HCT116 (cell line): ENCODE data around the gene NMU. TPM values are rescaled to one million over a fixed set of nuclear protein-coding genes. Genes with fewer than 3 reads are reported as not detected.

Source experiments
- ATAC-seq: fragments of 200-7000 bp; cut with Tn5 transposase; 2 replicates; pipeline ENCODE4 v1.9.1; 2020; ENCODE audit warnings: mild to moderate bottlenecking, moderate library complexity
- BruUV-seq: library from RNA; stranded (reverse); fragments of 400-500 nt; replicated peaks from 2 replicates; lab custom pipeline; 2021; lab: Mats Ljungman, UMichigan
- CTCF ChIA-PET: fragments of 300-600 bp; sonication (Branson Sonifier 250); formaldehyde crosslinking; loops from one replicate; lab custom pipeline; 2021; ENCODE audit warnings: antibody characterized with exemption; lab: Charles Lee
- POLR2A ChIA-PET: fragments of 300-600, 350-600 bp; sonication (Branson Sonifier 250); formaldehyde crosslinking; loops from one replicate; lab custom pipeline; 2021; ENCODE audit warnings: antibody characterized with exemption; lab: Charles Lee
- RAD21 ChIA-PET, 2 experiments: fragments of 300-600 bp; sonication (Branson Sonifier 250); formaldehyde crosslinking; loops; one replicate each; lab custom pipeline; 2023; ENCODE audit warnings: low total read pairs in 2 of 2; ENCODE audit not compliant: uncharacterized antibody in 2 of 2, unreplicated experiment in 2 of 2, low non-redundant PET in 1 of 2; lab: Charles Lee
- DNase-seq: peaks from one replicate; pipeline ENCODE4 v3.0.0-alpha.2; 2010; ENCODE audit warnings: low read depth, low spot score
- H2AFZ ChIP-seq: fragments of 200-600 bp; shearing (Covaris generic), sonication (generic); 2 replicates; pipeline ENCODE4 v1.6.1; 2017; ENCODE audit warnings: low read depth, mixed run types, mixed read lengths, antibody characterized with exemption, low read length; ENCODE audit not compliant: poor library complexity, severe bottlenecking
- H3K27ac ChIP-seq: 2 replicates; pipeline ENCODE4 v1.5.1; 2012; ENCODE audit warnings: low read depth, low read length
- H3K27me3 ChIP-seq: fragments of 200-600 bp; sonication (generic); 2 replicates; pipeline ENCODE4 v1.6.1; 2016; ENCODE audit warnings: mixed run types, low read length, mixed read lengths; ENCODE audit not compliant: insufficient read depth
- H3K36me3 ChIP-seq, 2 experiments: fragments of 200-500 bp in 1 of 2; fragments of 200-600 bp in 1 of 2; sonication (Bioruptor generic) in 1 of 2; sonication (generic) in 1 of 2; 2 replicates each; pipeline versions ENCODE4 v1.5.1 to v1.6.1; 2014 to 2016; ENCODE audit warnings: low read length in 2 of 2, inconsistent platforms in 1 of 2, mixed read lengths in 1 of 2, mixed run types in 1 of 2; ENCODE audit not compliant: insufficient read depth in 2 of 2, control insufficient read depth in 1 of 2
- H3K4me1 ChIP-seq, 2 experiments: fragments of 200-600 bp in 1 of 2; sonication (generic) in 1 of 2; 2 replicates each; pipeline versions ENCODE4 v1.5.1 to v1.6.1; 2012 to 2017; ENCODE audit warnings: low read length in 2 of 2, inconsistent platforms in 1 of 2, mild to moderate bottlenecking in 1 of 2, mixed read lengths in 1 of 2, mixed run types in 1 of 2, moderate library complexity in 1 of 2; ENCODE audit not compliant: insufficient read depth in 2 of 2, control insufficient read depth in 1 of 2
- H3K4me2 ChIP-seq: fragments of 200-600 bp; sonication (generic); 2 replicates; pipeline ENCODE4 v1.6.1; 2017; ENCODE audit warnings: mixed run types, low read length, mixed read lengths
- H3K4me3 ChIP-seq, 2 experiments: fragments of 200-600 bp in 1 of 2; sonication (generic) in 1 of 2; replicated peaks in 1 of 2; 2 replicates each; pipeline ENCODE4 v1.5.1; 2011 to 2016; ENCODE audit warnings: low read length in 2 of 2, control low read depth in 1 of 2, low read depth in 1 of 2, mild to moderate bottlenecking in 1 of 2, mixed read lengths in 1 of 2, mixed run types in 1 of 2
- H3K79me2 ChIP-seq: fragments of 200-600 bp; sonication (generic); 2 replicates; pipeline ENCODE4 v1.6.1; 2017; ENCODE audit warnings: mild to moderate bottlenecking, mixed run types, low read length, moderate library complexity, mixed read lengths; ENCODE audit not compliant: insufficient read depth
- H3K9ac ChIP-seq: fragments of 200-600 bp; sonication (generic); 2 replicates; pipeline ENCODE4 v1.6.1; 2016; ENCODE audit warnings: low read length, mixed read lengths
- H3K9me2 ChIP-seq: fragments of 200-600 bp; sonication (generic), shearing (Covaris generic); 2 replicates; pipeline ENCODE4 v1.6.1; 2017; ENCODE audit warnings: mixed run types, mild to moderate bottlenecking, moderate library complexity; ENCODE audit not compliant: insufficient read depth
- H3K9me3 ChIP-seq, 2 experiments: fragments of 200-500 bp in 1 of 2; fragments of 200-600 bp in 1 of 2; sonication (Bioruptor generic) in 1 of 2; sonication (generic) in 1 of 2; 2 replicates each; pipeline ENCODE4 v1.6.1; 2014 to 2017; ENCODE audit warnings: low read length in 2 of 2, mixed read lengths in 2 of 2, inconsistent platforms in 1 of 2, low read depth in 1 of 2, mild to moderate bottlenecking in 1 of 2, mixed run types in 1 of 2, moderate library complexity in 1 of 2; ENCODE audit not compliant: control insufficient read depth in 1 of 2, insufficient read depth in 1 of 2
- H4K20me1 ChIP-seq: fragments of 200-600 bp; sonication (generic), shearing (Covaris generic); 2 replicates; pipeline ENCODE4 v1.6.1; 2017; ENCODE audit warnings: mixed run types, mild to moderate bottlenecking, moderate library complexity; ENCODE audit not compliant: insufficient read depth
- CEBPB ChIP-seq: IDR thresholded peaks from 2 replicates; pipeline ENCODE4 v1.6.1; 2012; ENCODE audit warnings: low read depth
- EGR1 ChIP-seq: IDR thresholded peaks from 2 replicates; pipeline ENCODE4 v1.6.1; 2012; ENCODE audit warnings: low read depth
- EZH2 ChIP-seq: fragments of 200-600 bp; sonication (generic); IDR thresholded peaks from 2 replicates; pipeline ENCODE4 v1.6.1; 2017; ENCODE audit warnings: antibody characterized with exemption, mixed run types
- EZH2phosphoT487 ChIP-seq: fragments of 200-600 bp; IDR thresholded peaks from 2 replicates; pipeline ENCODE4 v1.6.1; 2018; ENCODE audit warnings: antibody characterized with exemption, borderline replicate concordance
- FOSL1 ChIP-seq: IDR thresholded peaks from 2 replicates; pipeline ENCODE4 v1.6.1; 2012; ENCODE audit warnings: low read depth
- POLR2A ChIP-seq: IDR thresholded peaks from 2 replicates; pipeline ENCODE4 v1.7.0; 2011; ENCODE audit warnings: borderline replicate concordance; ENCODE audit not compliant: insufficient read depth, insufficient read length; ENCODE audit errors: extremely low read depth
- POLR2AphosphoS5 ChIP-seq: IDR thresholded peaks from 2 replicates; pipeline ENCODE4 v1.6.1; 2011; ENCODE audit warnings: mild to moderate bottlenecking, low read depth, low read length, moderate library complexity
- RAD21 ChIP-seq: IDR thresholded peaks from 2 replicates; pipeline ENCODE4 v1.6.1; 2012; ENCODE audit warnings: low read depth, mild to moderate bottlenecking
- REST ChIP-seq: IDR thresholded peaks from 2 replicates; pipeline ENCODE4 v1.6.1; 2012; ENCODE audit warnings: low read depth
- SIN3A ChIP-seq: IDR thresholded peaks from 2 replicates; pipeline ENCODE4 v1.6.1; 2012; ENCODE audit warnings: low read depth
- SRF ChIP-seq: IDR thresholded peaks from 2 replicates; pipeline ENCODE4 v1.6.1; 2012; ENCODE audit warnings: low read depth
- ZFX ChIP-seq: fragments of 450-650 bp; IDR thresholded peaks from 2 replicates; pipeline ENCODE4 v1.6.1; 2017
- intact Hi-C: fragments of 100-400 bp; cut with micrococcal nuclease; formaldehyde crosslinking; loops from 2 replicates; pipeline ENCODE4 v1.10.0; 2022
- total RNA-seq: library from RNA; stranded (reverse); gene quantifications from one replicate; pipeline ENCODE4 v1.2.1, GENCODE V29; 2021; ENCODE audit not compliant: unreplicated experiment
- TF ChIP-seq, protein P1 (sequence below): IDR thresholded peaks from 2 replicates; pipeline ENCODE4 v1.6.1; 2012
- TF ChIP-seq, protein P2 (sequence below): IDR thresholded peaks from 2 replicates; pipeline ENCODE4 v1.6.1; 2011; ENCODE audit warnings: mild to moderate bottlenecking, low read length, moderate library complexity; ENCODE audit not compliant: insufficient replicate concordance; ENCODE audit errors: extremely low read depth

Gene NMU
- total RNA-seq, 1 experiment from 2014 or later: 81.1 TPM

GRCh38 chr4:55671667-55672066 is 35.6 kb upstream of the NMU start:
- H3K4me3 ChIP-seq: no peak overlapping the region
- no peak overlapping the region for H2AFZ ChIP-seq
- H3K79me2 ChIP-seq: no peaks in the 10 kb centered on the region
- DNase-seq (no peak), ATAC-seq (no peak)
- CTCF ChIA-PET: no interaction called here
- H3K36me3 ChIP-seq: no peaks in the 10 kb centered on the region
- TF ChIP-seq EZH2 (no peak), EGR1 (no peak), SIN3A (no peak), FOSL1 (no peak), EZH2phosphoT487 (no peak)
- TF ChIP-seq, protein P1, sequence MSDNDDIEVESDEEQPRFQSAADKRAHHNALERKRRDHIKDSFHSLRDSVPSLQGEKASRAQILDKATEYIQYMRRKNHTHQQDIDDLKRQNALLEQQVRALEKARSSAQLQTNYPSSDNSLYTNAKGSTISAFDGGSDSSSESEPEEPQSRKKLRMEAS: no peak
- TF ChIP-seq, all 23 proteins: peak for 0
- Histone ChIP-seq H4K20me1 (no peaks in the 10 kb centered on the region), H3K4me1 (no peaks in the 10 kb centered on the region), H3K9me2 (no peaks in the 10 kb centered on the region), H3K27me3 (no peaks in the 10 kb centered on the region), H3K9me3 (no peaks in the 10 kb centered on the region), H3K27ac (no peak overlapping the region), H3K4me2 (no peak overlapping the region), H3K9ac (no peak overlapping the region)
- RAD21 ChIA-PET: no interaction called here
- POLR2A ChIA-PET: no interaction called here
- intact Hi-C loops: no loop called here
- BruUV-seq: no TSS peak

GRCh38 chr4:55670695-55671094 is 34.6 kb upstream of the NMU start:
- Histone ChIP-seq H3K36me3 (no peaks in the 10 kb centered on the region), H3K27ac (no peak overlapping the region), H3K4me3 (no peak overlapping the region), H3K9me3 (no peaks in the 10 kb centered on the region), H3K4me2 (no peak overlapping the region), H3K79me2 (no peaks in the 10 kb centered on the region)
- no peak for DNase-seq
- TF ChIP-seq REST: no peak
- no peak for TF ChIP-seq EZH2
- TF ChIP-seq FOSL1: no peak
- TF ChIP-seq RAD21: no peak
- no peak for TF ChIP-seq CEBPB
- TF ChIP-seq POLR2A: no peak
- no peak for TF ChIP-seq EGR1
- TF ChIP-seq SIN3A: no peak
- TF ChIP-seq SRF: no peak
- TF ChIP-seq, protein P2, sequence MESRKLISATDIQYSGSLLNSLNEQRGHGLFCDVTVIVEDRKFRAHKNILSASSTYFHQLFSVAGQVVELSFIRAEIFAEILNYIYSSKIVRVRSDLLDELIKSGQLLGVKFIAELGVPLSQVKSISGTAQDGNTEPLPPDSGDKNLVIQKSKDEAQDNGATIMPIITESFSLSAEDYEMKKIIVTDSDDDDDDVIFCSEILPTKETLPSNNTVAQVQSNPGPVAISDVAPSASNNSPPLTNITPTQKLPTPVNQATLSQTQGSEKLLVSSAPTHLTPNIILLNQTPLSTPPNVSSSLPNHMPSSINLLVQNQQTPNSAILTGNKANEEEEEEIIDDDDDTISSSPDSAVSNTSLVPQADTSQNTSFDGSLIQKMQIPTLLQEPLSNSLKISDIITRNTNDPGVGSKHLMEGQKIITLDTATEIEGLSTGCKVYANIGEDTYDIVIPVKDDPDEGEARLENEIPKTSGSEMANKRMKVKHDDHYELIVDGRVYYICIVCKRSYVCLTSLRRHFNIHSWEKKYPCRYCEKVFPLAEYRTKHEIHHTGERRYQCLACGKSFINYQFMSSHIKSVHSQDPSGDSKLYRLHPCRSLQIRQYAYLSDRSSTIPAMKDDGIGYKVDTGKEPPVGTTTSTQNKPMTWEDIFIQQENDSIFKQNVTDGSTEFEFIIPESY: no peak
- no peak for TF ChIP-seq ZFX
- TF ChIP-seq POLR2AphosphoS5: no peak
- TF ChIP-seq, all 23 proteins: peak for 0
- no peaks in the 10 kb centered on the region for H3K4me1 ChIP-seq
- no peaks in the 10 kb centered on the region for H4K20me1 ChIP-seq
- ChIA-PET CTCF (no interaction called here), RAD21 (no interaction called here), POLR2A (no interaction called here)
- no peak overlapping the region for H3K9ac ChIP-seq
- ATAC-seq: no peak
- no peaks in the 10 kb centered on the region for H3K9me2 ChIP-seq
- intact Hi-C loops: no loop called here
- H3K27me3 ChIP-seq: no peaks in the 10 kb centered on the region
- no peak overlapping the region for H2AFZ ChIP-seq
- no TSS peak for BruUV-seq
